ENCODE measurements around the gene COL4A4. TPM values are rescaled to one million over a fixed set of nuclear protein-coding genes. Genes with fewer than 3 reads are reported as not detected.

Gene COL4A4
- total RNA-seq, 4 donors from 2014 or later: 3.6 to 9.6 (median 6.1) TPM

GRCh38 chr2:227103583-227103982, 60.4 kb downstream of the COL4A4 start:
- WGBS: 91% methylated on average over 5 of the region's 5 CpGs
- H3K36me3 ChIP-seq: no peaks in the 10 kb centered on the region

GRCh38 chr2:227099340-227099739, 64.7 kb downstream of the COL4A4 start:
- Histone ChIP-seq H3K4me3 (no peak overlapping the region), H3K36me3 (no peaks in the 10 kb centered on the region), H3K4me1 (no peaks in the 10 kb centered on the region), H3K27me3 (no peaks in the 10 kb centered on the region), H3K27ac (replicated peaks in 1 of 4) (no peak overlapping the region), H3K9me3 (no peaks in the 10 kb centered on the region)
- 86% methylated on average over 4 of the region's 4 CpGs for WGBS
- TF ChIP-seq CTCF (IDR thresholded peaks at IDR 0.05) (no peak), EP300 (IDR thresholded peaks at IDR 0.05) (no peak), POLR2A (IDR thresholded peaks at IDR 0.05; ENCODE audit: low read depth) (no peak), POLR2AphosphoS5 (IDR thresholded peaks at IDR 0.05) (no peak)
- DNase-seq (ENCODE audit: extremely low spot score): no peak
- intact Hi-C loops (cut with DNase I): no loop called here

More at GRCh38 chr2:227103583-227103982, 60.4 kb downstream of the COL4A4 start:
- no peaks in the 10 kb centered on the region for H3K27me3 ChIP-seq
- H3K4me3 ChIP-seq: no peak overlapping the region
- intact Hi-C loops (cut with DNase I): no loop called here
- H3K27ac ChIP-seq (replicated peaks in 1 of 4): no peak overlapping the region
- TF ChIP-seq CTCF (IDR thresholded peaks at IDR 0.05) (no peak), POLR2A (IDR thresholded peaks at IDR 0.05; ENCODE audit: low read depth) (no peak), POLR2AphosphoS5 (IDR thresholded peaks at IDR 0.05) (no peak), EP300 (IDR thresholded peaks at IDR 0.05) (no peak)
- no peak for DNase-seq (ENCODE audit: extremely low spot score)
- H3K4me1 ChIP-seq: no peaks in the 10 kb centered on the region
- no peaks in the 10 kb centered on the region for H3K9me3 ChIP-seq

- Histone ChIP-seq H3K9me3 (peaks cover 0 to 12% (median 0%) of the 10 kb centered on the region in 4 donors), H3K27me3 (no peaks in the 10 kb centered on the region), H3K27ac (replicated peaks in 1 of 4) (no peak overlapping the region), H3K36me3 (no peaks in the 10 kb centered on the region), H3K4me3 (no peak overlapping the region), H3K4me1 (no peaks in the 10 kb centered on the region)
- TF ChIP-seq POLR2A (IDR thresholded peaks at IDR 0.05; ENCODE audit: low read depth) (no peak), POLR2AphosphoS5 (IDR thresholded peaks at IDR 0.05) (no peak), CTCF (IDR thresholded peaks at IDR 0.05) (no peak), EP300 (IDR thresholded peaks at IDR 0.05) (no peak)
- intact Hi-C loops (cut with DNase I): no loop called here
- DNase-seq (ENCODE audit: extremely low spot score): no peak
- 76% methylated on average over 2 of the region's 2 CpGs for WGBS
These were observed 65.9 kb downstream of the COL4A4 start for GRCh38 chr2:227098162-227098515.

GRCh38 chr2:227097495-227098161, 66.4 kb downstream of the COL4A4 start:
- TF ChIP-seq CTCF (IDR thresholded peaks at IDR 0.05) (no peak), POLR2AphosphoS5 (IDR thresholded peaks at IDR 0.05) (no peak), EP300 (IDR thresholded peaks at IDR 0.05) (no peak), POLR2A (IDR thresholded peaks at IDR 0.05; ENCODE audit: low read depth) (no peak)
- no peaks in the 10 kb centered on the region for H3K36me3 ChIP-seq

GRCh38 chr2:227095346-227095745, 68.7 kb downstream of the COL4A4 start:
- no peaks in the 10 kb centered on the region for H3K4me1 ChIP-seq
- peaks cover 0 to 13% (median 0%) of the 10 kb centered on the region in 4 donors for H3K9me3 ChIP-seq
- intact Hi-C loops (cut with DNase I): no loop called here
- H3K4me3 ChIP-seq: no peak overlapping the region
- H3K27me3 ChIP-seq: no peaks in the 10 kb centered on the region
- no peak for DNase-seq (ENCODE audit: extremely low spot score)
- WGBS: 78% methylated on average over 4 of the region's 4 CpGs
- H3K36me3 ChIP-seq: no peaks in the 10 kb centered on the region
- TF ChIP-seq POLR2A (IDR thresholded peaks at IDR 0.05; ENCODE audit: low read depth) (no peak), EP300 (IDR thresholded peaks at IDR 0.05) (no peak), CTCF (IDR thresholded peaks at IDR 0.05) (no peak), POLR2AphosphoS5 (IDR thresholded peaks at IDR 0.05) (no peak)
- no peak overlapping the region for H3K27ac ChIP-seq (replicated peaks in 1 of 4)

More at GRCh38 chr2:227097495-227098161, 66.4 kb downstream of the COL4A4 start:
- H3K4me1 ChIP-seq: no peaks in the 10 kb centered on the region
- H3K27ac ChIP-seq (replicated peaks in 1 of 4): no peak overlapping the region
- intact Hi-C loops (cut with DNase I): no loop called here
- no peaks in the 10 kb centered on the region for H3K27me3 ChIP-seq
- H3K4me3 ChIP-seq: no peak overlapping the region
- 88% methylated on average over 5 of the region's 5 CpGs for WGBS
- peaks cover 0 to 13% (median 0%) of the 10 kb centered on the region in 4 donors for H3K9me3 ChIP-seq
- DNase-seq (ENCODE audit: extremely low spot score): no peak

Measured in esophagus muscularis mucosa (tissue), 4 donors.